CD4-positive, alpha-beta T cell treated with Interleukin-6 at 100 ng/mL for 8 hours (primary cell): Measurements from ENCODE around the gene LRP1B.
"Not testable (repeated sequence)": the region's sequence is repeated elsewhere in the genome, so short reads cannot be mapped to it uniquely, and the experiment has no call there.

Experiments
- DNase-seq: peaks from one replicate; pipeline ENCODE4 v3.0.0-alpha.2; 2020; ENCODE audit warnings: mixed read lengths, low spot score

LRP1B gene

GRCh38 chr2:141311430-141311829, 819.4 kb downstream of the LRP1B start:
- no peak for DNase-seq

DNA sequence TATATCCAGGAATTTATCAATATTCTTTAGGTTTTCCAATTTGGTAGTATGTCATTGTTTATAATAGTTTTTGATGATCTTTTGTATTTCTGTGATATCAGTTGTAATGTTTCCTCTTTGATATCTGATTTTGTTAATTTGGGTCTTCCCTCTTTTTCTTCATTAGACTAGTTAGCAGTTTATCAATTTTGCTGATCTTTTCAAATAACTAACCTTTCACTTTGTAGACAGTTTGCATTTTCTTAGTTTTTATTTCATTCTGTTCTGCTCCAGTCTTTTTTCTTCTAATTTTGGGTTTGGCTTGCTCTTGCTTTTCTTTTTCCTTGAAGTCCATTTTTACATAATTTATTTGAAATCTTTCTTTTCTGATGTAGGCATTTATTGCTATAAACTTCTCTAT, 824.4 kb downstream of the LRP1B start:
- no peak for DNase-seq

GRCh38 chr2:141301551-141301950, 829.3 kb downstream of the LRP1B start:
- no peak for DNase-seq

GRCh38 chr2:141280037-141280436, 850.8 kb downstream of the LRP1B start:
- DNase-seq: no peak

DNA sequence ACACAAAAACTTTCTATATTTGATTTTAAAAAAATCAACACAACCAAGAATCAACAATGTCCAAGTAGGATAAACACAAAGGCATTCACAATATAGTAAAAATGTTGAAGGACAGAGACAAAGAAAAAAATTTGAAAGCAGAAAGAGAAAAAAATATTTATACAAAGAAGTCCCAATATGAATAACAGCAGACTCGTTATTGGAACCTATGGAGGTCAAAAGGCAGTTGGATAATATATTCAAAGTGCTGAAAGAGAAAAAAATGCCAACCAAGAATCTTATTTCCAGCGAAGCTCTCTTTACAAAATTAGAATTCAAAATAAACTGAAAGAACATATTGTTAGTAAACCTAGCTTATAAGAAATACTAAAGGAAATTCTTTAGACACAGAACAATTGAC, 859.5 kb downstream of the LRP1B start:
- no peak for DNase-seq

- DNase-seq: no peak
Observed at GRCh38 chr2:141264848-141265247, 866.0 kb downstream of the LRP1B start.

DNA sequence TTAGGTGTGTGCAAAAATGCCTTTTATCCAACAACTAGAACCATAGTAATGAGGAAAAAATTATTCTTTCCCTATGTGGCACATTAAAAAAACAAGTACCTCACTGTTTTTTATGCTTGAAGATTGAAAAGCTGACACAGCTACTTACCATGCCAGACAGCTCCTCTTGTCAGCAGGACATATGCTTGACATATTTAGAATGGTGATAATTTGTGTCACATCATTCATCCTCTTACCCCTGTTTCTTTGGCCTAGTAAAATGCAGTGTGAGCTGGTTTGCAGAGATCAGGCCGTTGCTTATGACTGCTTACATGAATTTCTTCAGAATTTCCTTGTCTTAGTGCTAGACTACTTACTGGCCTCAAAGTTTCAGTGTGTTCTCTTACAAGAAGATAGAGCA, 869.9 kb downstream of the LRP1B start:
- DNase-seq: no peak

GRCh38 chr2:141259683-141260082, 871.1 kb downstream of the LRP1B start:
- no peak for DNase-seq

GRCh38 chr2:141242008-141242407, 888.8 kb downstream of the LRP1B start:
- DNase-seq: no peak

- DNase-seq: no peak
Observed at GRCh38 chr2:141226560-141226959, 904.3 kb downstream of the LRP1B start.

GRCh38 chr2:141207036-141207385, 923.8 kb downstream of the LRP1B start:
- no peak for DNase-seq

DNA sequence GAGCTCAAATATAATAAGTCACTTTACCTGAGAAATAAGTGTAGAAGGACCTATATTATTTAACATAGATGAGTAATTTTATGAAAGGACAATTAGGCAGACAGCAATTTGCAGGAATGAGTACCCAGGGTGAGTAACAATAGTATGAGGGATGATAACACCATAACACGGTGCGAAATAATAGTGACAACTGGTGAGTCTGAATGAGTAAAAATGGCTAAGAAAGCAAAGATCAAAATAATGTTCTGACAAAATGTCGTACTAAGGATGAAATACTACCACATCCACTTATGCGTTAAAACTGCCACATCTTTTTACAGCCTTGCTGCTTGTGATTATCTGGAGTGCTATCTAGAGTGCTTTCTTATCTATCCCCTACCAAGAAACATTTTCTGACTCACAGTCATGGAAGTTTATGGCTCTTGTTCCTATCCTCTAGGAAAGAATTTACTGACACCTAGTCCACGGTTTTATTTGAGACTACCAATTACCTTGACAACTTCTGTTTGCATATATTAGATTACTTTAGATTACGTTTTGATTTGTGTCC, 929.7 kb downstream of the LRP1B start:
- DNase-seq: no peak

DNA sequence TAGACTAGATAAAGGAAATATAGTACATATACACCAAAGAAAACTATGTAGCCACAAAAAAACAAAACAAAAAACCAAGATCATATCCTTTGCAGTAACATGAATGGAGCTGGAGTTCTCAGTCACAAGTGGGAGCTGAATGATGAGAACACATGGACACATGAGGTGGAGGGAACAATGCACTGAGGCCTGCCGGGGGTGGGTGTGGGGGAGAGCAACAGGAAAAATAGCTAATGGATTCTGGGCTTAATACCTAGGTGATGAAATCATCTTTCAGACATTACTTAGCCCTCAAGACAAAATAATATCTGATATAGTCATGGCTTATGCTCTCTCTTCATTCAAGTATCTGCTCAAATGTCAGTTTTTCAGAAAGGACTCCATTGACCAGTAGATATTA, 930.6 kb downstream of the LRP1B start:
- no peak for DNase-seq

GRCh38 chr2:141199711-141200110, 931.1 kb downstream of the LRP1B start:
- no peak for DNase-seq

GRCh38 chr2:141195087-141195486, 935.7 kb downstream of the LRP1B start:
- no peak for DNase-seq

DNA sequence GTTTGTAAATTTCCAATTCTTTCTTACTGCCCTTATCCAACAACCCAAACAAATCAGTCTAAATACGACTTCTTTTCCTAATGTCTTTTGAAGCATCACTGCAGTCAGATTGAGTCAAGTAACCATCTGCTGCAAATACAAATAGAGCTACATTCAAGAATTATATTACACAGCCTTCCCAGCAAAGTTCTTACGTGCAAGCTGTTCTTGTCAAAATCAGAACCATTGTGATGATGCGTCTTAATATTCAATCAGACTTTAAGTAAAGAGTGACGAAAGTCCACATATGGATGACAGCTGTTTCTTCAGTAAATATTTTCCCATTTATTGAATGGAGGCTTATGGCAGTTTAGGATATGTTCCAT, 943.8 kb downstream of the LRP1B start:
- no peak for DNase-seq

DNA sequence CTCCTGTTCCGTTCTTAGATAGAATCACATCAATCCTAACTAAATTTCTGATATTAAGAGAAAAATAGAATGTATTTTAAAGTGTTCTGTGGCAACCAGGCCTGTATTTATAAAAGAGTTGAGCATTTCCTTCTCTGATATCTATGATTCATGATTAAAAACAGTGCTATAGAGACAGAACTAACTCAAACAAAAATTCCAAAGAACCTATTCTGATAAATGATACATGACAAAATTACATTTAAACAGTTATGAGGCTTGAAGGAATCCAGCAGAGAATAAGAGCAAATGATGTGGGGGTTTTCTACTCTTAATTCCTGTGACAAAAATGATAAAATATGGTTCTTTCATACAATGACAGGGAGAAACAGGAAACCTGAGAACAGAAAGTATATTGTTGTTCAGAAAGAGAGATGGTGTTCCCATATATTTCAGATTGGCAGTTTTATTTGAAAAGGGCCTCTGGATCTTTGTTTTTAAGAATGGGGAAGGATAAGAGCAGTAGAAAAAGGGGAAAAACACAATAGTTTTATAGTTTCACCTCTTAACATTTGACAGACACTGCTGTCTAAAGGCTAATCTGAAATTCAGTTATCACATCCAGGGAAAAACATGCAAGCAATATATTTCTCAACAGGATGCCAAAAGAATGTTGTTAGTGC, 944.3 kb downstream of the LRP1B start:
- no peak for DNase-seq

- no peak for DNase-seq
Observed at GRCh38 chr2:141182246-141182645, 948.6 kb downstream of the LRP1B start.

DNA sequence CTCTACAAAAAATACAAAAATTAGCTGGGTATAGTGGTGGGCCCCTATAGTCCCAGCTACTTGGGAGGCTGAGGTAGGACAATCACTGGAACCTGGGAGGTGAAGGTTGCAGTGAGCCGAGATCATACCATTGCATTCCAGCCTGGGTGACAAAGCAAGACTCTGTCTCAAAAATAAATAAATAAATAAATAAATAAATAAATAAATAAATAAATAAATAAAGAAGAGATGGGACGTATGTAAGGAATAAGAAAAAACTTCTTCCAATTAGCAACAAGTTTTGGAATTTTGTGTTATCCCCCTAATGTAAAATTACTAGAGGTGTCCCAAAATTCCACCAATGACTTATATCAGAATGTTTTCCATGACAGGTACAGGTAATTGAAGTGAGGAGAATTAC, 961.7 kb downstream of the LRP1B start:
- DNase-seq: not testable (repeated sequence)

DNA sequence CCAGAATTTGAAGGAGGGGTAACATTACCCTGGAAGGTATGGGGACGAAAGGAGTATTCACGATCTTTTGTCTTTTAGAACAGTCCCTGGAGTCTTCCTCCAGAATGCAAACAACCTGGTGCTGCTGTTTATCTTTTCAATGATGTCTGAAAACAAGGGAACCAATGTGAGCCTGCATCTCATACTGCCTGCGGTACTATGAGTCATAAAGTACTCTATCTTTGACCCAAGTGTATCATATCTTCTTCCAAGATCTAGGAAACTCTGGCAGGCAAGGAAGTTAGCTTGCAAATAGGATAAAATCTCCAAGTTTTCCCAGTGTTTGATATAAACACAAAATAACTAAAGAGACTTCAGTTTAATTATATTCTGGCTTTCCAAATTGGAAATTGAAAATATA, 968.5 kb downstream of the LRP1B start:
- no peak for DNase-seq

GRCh38 chr2:141151611-141152286, 979.1 kb downstream of the LRP1B start:
- no peak for DNase-seq

- DNase-seq: no peak
Observed at GRCh38 chr2:141142025-141142424, 988.8 kb downstream of the LRP1B start.

GRCh38 chr2:141137122-141137693, 993.6 kb downstream of the LRP1B start:
- no peak for DNase-seq

DNA sequence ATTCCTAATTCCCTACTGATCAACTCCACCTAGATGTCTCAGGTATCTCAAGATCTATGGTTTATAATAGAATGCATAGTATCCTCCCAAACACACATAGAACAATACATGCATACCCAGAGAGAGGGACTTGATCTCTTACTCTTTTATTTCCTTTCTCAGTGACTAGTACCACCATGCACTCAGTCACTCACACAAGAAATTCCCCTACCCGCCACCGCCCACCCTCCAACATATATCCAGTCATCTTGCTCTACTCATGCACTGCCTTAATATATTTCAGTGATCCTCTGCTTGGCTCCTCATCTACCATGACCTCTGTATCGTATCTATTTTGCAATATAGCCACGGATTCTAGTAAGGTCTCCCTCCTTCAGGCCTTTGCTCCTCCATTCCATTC, 996.9 kb downstream of the LRP1B start:
- DNase-seq: no peak
